Skeletal muscle satellite cell (primary cell): ENCODE data around the gene PLRG1. TPM values are rescaled to one million over a fixed set of nuclear protein-coding genes. Genes with fewer than 3 reads are reported as not detected.

Source experiments
- H3K27me3 ChIP-seq: 2 replicates; pipeline ENCODE4 v1.7.0; 2013; ENCODE audit warnings: low read length; ENCODE audit not compliant: control insufficient read depth, insufficient read depth
- H3K36me3 ChIP-seq: 2 replicates; pipeline ENCODE4 v1.7.0; 2013; ENCODE audit warnings: mild to moderate bottlenecking, control low read depth, low read length; ENCODE audit not compliant: insufficient read depth
- H3K4me1 ChIP-seq: 2 replicates; pipeline ENCODE4 v1.7.0; 2013; ENCODE audit warnings: low read length; ENCODE audit not compliant: control insufficient read depth, insufficient read depth
- H3K4me2 ChIP-seq: 2 replicates; pipeline ENCODE4 v1.7.0; 2013; ENCODE audit warnings: mild to moderate bottlenecking, low read length
- H3K4me3 ChIP-seq: 2 replicates; pipeline ENCODE4 v1.7.0; 2013; ENCODE audit warnings: low read length
- H3K9ac ChIP-seq: 2 replicates; pipeline ENCODE4 v1.7.0; 2013; ENCODE audit warnings: mild to moderate bottlenecking, low read depth, low read length, moderate library complexity
- H3K9me3 ChIP-seq: replicated peaks from 2 replicates; pipeline ENCODE4 v1.7.0; 2013; ENCODE audit warnings: mild to moderate bottlenecking, control low read depth, low read length
- small RNA-seq: library from RNA; depleted of rRNA; stranded (forward); fragments of <200 nt; gene quantifications from one replicate; pipeline ENCODE3, GENCODE V24; 2012

PLRG1 gene

GRCh38 chr4:154489558-154490233, 60.5 kb downstream of the PLRG1 start:
- no peak overlapping the region for H3K4me3 ChIP-seq
- no peaks in the 10 kb centered on the region for H3K9me3 ChIP-seq
- H3K4me2 ChIP-seq, result no peak overlapping the region
- H3K27me3 ChIP-seq, result peaks cover 62% of the 10 kb centered on the region
- H3K4me1 ChIP-seq, result peaks cover 13% of the 10 kb centered on the region
- no peak overlapping the region for H3K9ac ChIP-seq
- H3K36me3 ChIP-seq, result no peaks in the 10 kb centered on the region

GRCh38 chr4:154487145-154487544, 63.1 kb downstream of the PLRG1 start:
- Histone ChIP-seq H3K9me3 (no peaks in the 10 kb centered on the region), H3K4me3 (no peak overlapping the region), H3K4me1 (peaks cover 13% of the 10 kb centered on the region), H3K4me2 (no peak overlapping the region), H3K9ac (no peak overlapping the region), H3K36me3 (no peaks in the 10 kb centered on the region), H3K27me3 (peaks cover 54% of the 10 kb centered on the region)

- peaks cover 37% of the 10 kb centered on the region for H3K27me3 ChIP-seq
- H3K9ac ChIP-seq, result no peak overlapping the region
- no peak overlapping the region for H3K4me2 ChIP-seq
- H3K9me3 ChIP-seq, result no peaks in the 10 kb centered on the region
- no peaks in the 10 kb centered on the region for H3K4me1 ChIP-seq
- H3K36me3 ChIP-seq, result no peaks in the 10 kb centered on the region
- no peak overlapping the region for H3K4me3 ChIP-seq
Observed at GRCh38 chr4:154485127-154485773, 65.0 kb downstream of the PLRG1 start.

Small RNAs within 50 kb of the gene (small RNA-seq; reads per million reads assigned to genes)
- not detected for gene RNU6-1285P
